ENCODE data around the gene RNASE4.

RNASE4 gene

DNA sequence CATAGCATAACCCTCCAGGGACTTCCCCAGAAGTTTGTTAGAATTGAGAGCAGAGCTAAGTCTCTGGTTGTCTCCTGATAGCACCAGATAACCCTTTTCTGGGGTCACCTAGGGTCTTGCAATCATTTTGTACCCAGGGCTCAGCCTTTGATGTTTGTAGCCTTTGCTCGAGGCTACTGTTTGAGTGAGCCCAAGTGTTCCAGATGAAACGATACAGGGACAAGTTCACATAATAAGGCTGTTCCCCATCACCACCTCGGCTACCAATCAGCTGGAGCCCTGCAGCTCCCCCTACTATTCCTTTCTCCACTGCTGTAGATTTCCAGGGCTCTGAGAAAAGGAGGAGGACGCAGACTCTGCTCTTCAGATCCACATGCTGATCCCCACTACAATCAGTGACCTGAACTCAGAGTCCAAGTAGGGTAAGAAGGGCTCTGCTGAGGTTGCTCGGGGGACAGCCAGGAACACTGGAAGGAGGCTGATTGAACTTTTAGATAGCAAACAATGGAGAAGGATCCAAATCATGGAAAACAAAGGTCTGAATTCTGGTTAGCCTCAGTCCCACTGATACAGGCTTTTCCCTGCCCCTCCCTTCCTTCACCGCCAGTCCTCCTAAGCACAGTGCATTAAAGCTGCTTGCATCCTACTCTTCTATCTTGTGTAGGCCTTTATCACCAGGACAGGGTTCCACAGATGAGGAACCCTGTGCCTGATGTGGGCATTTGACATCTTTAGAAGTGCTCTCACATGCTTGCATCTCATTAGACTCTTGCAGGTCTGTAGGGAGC, 61.4 kb downstream of the RNASE4 start, which contains the start of gene EDDM3A:
TSS of gene EDDM3A (plus strand) at position 317 of the 788 bp plus-strand sequence. CDS start 1,694 bp downstream, outside the sequence.
- no peak for DNase-seq (ENCODE audit: low read depth)

DNA sequence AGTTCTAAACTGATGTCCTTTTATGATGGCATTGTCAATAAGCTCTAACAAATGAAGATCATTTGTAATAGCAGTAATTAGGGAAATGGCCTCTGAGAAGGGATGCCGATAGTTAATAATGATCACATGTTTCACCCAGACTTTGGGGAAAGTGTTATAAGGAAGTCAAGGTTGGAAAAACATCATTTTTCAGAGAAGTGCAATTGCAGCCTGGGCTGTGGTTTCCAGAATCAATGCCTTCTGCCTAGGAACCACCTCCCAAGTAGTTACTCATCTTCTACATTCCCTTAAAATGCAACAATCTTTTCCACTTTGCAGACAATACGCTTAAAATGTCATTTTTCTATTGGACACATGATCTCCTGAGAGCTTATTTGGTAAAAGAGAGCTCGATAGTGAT, 62.2 kb downstream of the RNASE4 start:
- DNase-seq (ENCODE audit: low read depth), result no peak

DNA sequence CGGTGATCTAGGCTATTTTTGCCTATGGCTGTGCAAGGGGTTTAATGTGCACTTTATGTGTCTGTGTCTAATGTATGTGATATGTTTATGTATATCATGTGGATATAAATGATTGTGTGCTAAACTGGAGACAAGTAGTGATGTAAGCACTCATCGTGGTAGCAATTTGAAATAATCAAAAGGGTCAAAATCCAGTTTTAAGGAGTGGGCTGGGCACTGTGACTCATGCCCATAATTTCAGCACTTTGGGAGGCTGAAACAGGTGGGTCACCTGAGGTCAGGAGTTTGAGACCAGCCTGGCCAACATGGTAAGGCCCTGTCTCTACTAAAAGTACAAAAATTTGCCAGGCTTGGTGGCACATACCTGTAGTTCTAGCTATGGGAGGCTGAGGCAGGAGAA, 64.1 kb downstream of the RNASE4 start:
- no peak for DNase-seq (ENCODE audit: low read depth)

DNA sequence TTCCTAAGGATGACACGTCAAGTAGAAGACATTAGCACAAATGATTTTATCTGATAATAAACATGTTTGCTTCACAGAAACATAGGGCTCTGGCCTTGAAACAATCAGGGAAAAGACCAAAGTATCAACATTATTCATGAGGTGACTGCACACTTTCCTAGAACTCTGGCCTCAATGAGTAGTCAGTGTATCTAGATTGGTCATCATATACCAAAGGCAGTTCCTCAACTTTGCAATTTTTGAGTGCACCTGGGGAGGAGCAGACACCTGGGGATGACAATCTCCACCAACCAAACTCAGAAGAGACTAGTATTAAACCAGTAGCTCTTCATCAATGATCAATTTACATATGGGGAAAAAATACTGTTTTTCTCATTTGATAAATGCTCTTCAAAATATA, 65.8 kb downstream of the RNASE4 start:
- DNase-seq (ENCODE audit: low read depth), result no peak
